H1 (cell line): ENCODE results near the gene UNC119. TPM values are rescaled to one million over a fixed set of nuclear protein-coding genes. Genes with fewer than 3 reads are reported as not detected.

Experiments used
- CTCF ChIA-PET: fragments of 300-600 bp; sonication (Branson Sonifier 250); formaldehyde crosslinking; loops from one replicate; lab custom pipeline; 2021; ENCODE audit not compliant: partially characterized antibody; lab: Charles Lee
- POLR2A ChIA-PET: fragments of 300-600 bp; sonication (Branson Sonifier 250); formaldehyde crosslinking; loops from one replicate; lab custom pipeline; 2021; ENCODE audit warnings: inconsistent platforms; ENCODE audit not compliant: partially characterized antibody; lab: Charles Lee
- DNase-seq, 2 experiments: peaks; one replicate each; pipeline versions ENCODE4 v3.0.0 to v3.0.0-alpha.2; 2010 to 2022; ENCODE audit warnings: low spot score in 2 of 2, low read depth in 1 of 2, mixed read lengths in 1 of 2
- FAIRE-seq: peaks from 2 replicates; lab custom pipeline; 2011; peaks lifted over from hg19 to GRCh38; lab: Jason Lieb, UNC
- H2AFZ ChIP-seq: 2 replicates; pipeline ENCODE4 v1.8.1; 2012; ENCODE audit warnings: low read length, inconsistent platforms
- H2AK5ac ChIP-seq: 2 replicates; pipeline ENCODE4 v1.6.1; 2013; ENCODE audit warnings: low read depth, low read length
- H2BK120ac ChIP-seq: replicated peaks from 2 replicates; pipeline ENCODE3; 2013; ENCODE audit warnings: low read depth, low read length, inconsistent platforms
- H2BK12ac ChIP-seq: 2 replicates; pipeline ENCODE4 v1.6.1; 2013; ENCODE audit warnings: low read depth, low read length
- H2BK15ac ChIP-seq: 2 replicates; pipeline ENCODE4 v1.6.1; 2013; ENCODE audit warnings: low read length
- H2BK20ac ChIP-seq: 2 replicates; pipeline ENCODE4 v1.6.1; 2013; ENCODE audit warnings: low read length
- H2BK5ac ChIP-seq: 2 replicates; pipeline ENCODE4 v1.6.1; 2013; ENCODE audit warnings: low read depth, low read length
- H3K14ac ChIP-seq: 2 replicates; pipeline ENCODE4 v1.6.1; 2013; ENCODE audit warnings: inconsistent platforms; ENCODE audit not compliant: insufficient read length
- H3K18ac ChIP-seq: 2 replicates; pipeline ENCODE4 v1.6.1; 2013; ENCODE audit warnings: low read length; ENCODE audit errors: extremely low read depth
- H3K23ac ChIP-seq: 2 replicates; pipeline ENCODE4 v1.6.1; 2013; ENCODE audit warnings: inconsistent platforms; ENCODE audit not compliant: insufficient read length
- H3K23me2 ChIP-seq: 2 replicates; pipeline ENCODE4 v1.6.1; 2013; ENCODE audit warnings: low read depth, low read length
- H3K27ac ChIP-seq: 2 replicates; pipeline ENCODE4 v1.6.1; 2011; ENCODE audit warnings: low read depth, low read length, inconsistent platforms
- H3K27me3 ChIP-seq, 4 experiments: replicated peaks in 1 of 4; 1 replicate in 1 of 4; 2 replicates in 3 of 4; pipeline versions ENCODE4 v1.6.1 to v1.8.1; 2011 to 2013; ENCODE audit warnings: low read length in 3 of 4, mild to moderate bottlenecking in 3 of 4, inconsistent platforms in 2 of 4, mixed read lengths in 2 of 4, moderate library complexity in 1 of 4; ENCODE audit not compliant: control insufficient read depth in 3 of 4, insufficient read depth in 3 of 4; ENCODE audit errors: extremely low read depth in 1 of 4
- H3K36me3 ChIP-seq, 4 experiments: 2 replicates each; pipeline versions ENCODE4 v1.6.1 to v1.8.1; 2011 to 2013; ENCODE audit warnings: mild to moderate bottlenecking in 4 of 4, low read length in 3 of 4, moderate library complexity in 2 of 4, control low read depth in 1 of 4, inconsistent platforms in 1 of 4; ENCODE audit not compliant: insufficient read depth in 4 of 4, control insufficient read depth in 2 of 4
- H3K4ac ChIP-seq: replicated peaks from 2 replicates; pipeline ENCODE3; 2013; ENCODE audit warnings: low read length, low read depth, mixed read lengths, inconsistent platforms; ENCODE audit not compliant: insufficient read length
- H3K4me1 ChIP-seq, 4 experiments: replicated peaks in 1 of 4; 1 replicate in 1 of 4; 2 replicates in 3 of 4; pipeline versions ENCODE4 v1.6.1 to v1.8.1; 2011 to 2013; ENCODE audit warnings: low read length in 3 of 4, inconsistent platforms in 2 of 4, mixed read lengths in 1 of 4; ENCODE audit not compliant: insufficient read depth in 4 of 4, control insufficient read depth in 3 of 4
- H3K4me2 ChIP-seq, 2 experiments: 2 replicates each; pipeline versions ENCODE4 v1.6.1 to v1.8.1; 2011 to 2013; ENCODE audit warnings: low read depth in 2 of 2, low read length in 2 of 2, control low read depth in 1 of 2, inconsistent platforms in 1 of 2, mild to moderate bottlenecking in 1 of 2; ENCODE audit not compliant: insufficient read depth in 1 of 2
- H3K4me3 ChIP-seq, 4 experiments: fragments of 200-600, 300-600 bp in 1 of 4; sonication (generic), shearing (Covaris generic), sonication (Bioruptor Twin) in 1 of 4; 2 replicates each; pipeline versions ENCODE4 v1.5.1 to v1.8.1; 2011 to 2016; ENCODE audit warnings: low read length in 4 of 4, low read depth in 3 of 4, control low read depth in 2 of 4, inconsistent platforms in 2 of 4, mild to moderate bottlenecking in 2 of 4, mixed read lengths in 1 of 4, moderate library complexity in 1 of 4; ENCODE audit not compliant: insufficient read depth in 2 of 4; ENCODE audit errors: extremely low read depth in 1 of 4
- H3K56ac ChIP-seq: replicated peaks from 2 replicates; pipeline ENCODE3; 2013; ENCODE audit warnings: low read depth, mild to moderate bottlenecking, mixed read lengths, low read length, inconsistent platforms; ENCODE audit not compliant: insufficient read length
- H3K79me1 ChIP-seq: 2 replicates; pipeline ENCODE4 v1.6.1; 2013; ENCODE audit warnings: low read depth, low read length, control low read depth
- H3K79me2 ChIP-seq, 2 experiments: 2 replicates each; pipeline versions ENCODE4 v1.6.1 to v1.8.1; 2012 to 2013; ENCODE audit warnings: low read length in 2 of 2, mild to moderate bottlenecking in 2 of 2, inconsistent platforms in 1 of 2; ENCODE audit not compliant: insufficient read depth in 2 of 2, control insufficient read depth in 1 of 2
- H3K9ac ChIP-seq, 4 experiments: replicated peaks in 1 of 4; 1 replicate in 1 of 4; 2 replicates in 3 of 4; pipeline versions ENCODE4 v1.6.1 to v1.8.1; 2011 to 2013; ENCODE audit warnings: low read depth in 3 of 4, low read length in 3 of 4, control low read depth in 2 of 4, mild to moderate bottlenecking in 2 of 4, moderate library complexity in 2 of 4, inconsistent platforms in 1 of 4; ENCODE audit errors: extremely low read depth in 1 of 4
- H3K9me3 ChIP-seq, 2 experiments: 2 replicates each; pipeline versions ENCODE4 v1.6.1 to v1.8.1; 2012 to 2013; ENCODE audit warnings: mild to moderate bottlenecking in 2 of 2, moderate library complexity in 2 of 2, control low read depth in 1 of 2, inconsistent platforms in 1 of 2, low read depth in 1 of 2, low read length in 1 of 2, mixed read lengths in 1 of 2; ENCODE audit not compliant: insufficient read depth in 2 of 2
- H4K20me1 ChIP-seq, 2 experiments: replicated peaks in 1 of 2; 2 replicates each; pipeline versions ENCODE3 to v1.8.1; 2011 to 2013; ENCODE audit warnings: inconsistent platforms in 2 of 2, low read length in 2 of 2, mild to moderate bottlenecking in 1 of 2; ENCODE audit not compliant: insufficient read depth in 2 of 2, control insufficient read depth in 1 of 2
- H4K5ac ChIP-seq: 2 replicates; pipeline ENCODE4 v1.6.1; 2013; ENCODE audit warnings: low read length, low read depth, mixed read lengths, inconsistent platforms; ENCODE audit not compliant: insufficient read length
- H4K8ac ChIP-seq: 2 replicates; pipeline ENCODE4 v1.8.0; 2013; ENCODE audit warnings: mild to moderate bottlenecking, moderate library complexity, low read length, inconsistent platforms; ENCODE audit not compliant: insufficient read depth; ENCODE audit errors: extremely low read depth
- H4K91ac ChIP-seq: replicated peaks from 2 replicates; pipeline ENCODE3; 2013; ENCODE audit warnings: low read length, mixed read lengths, inconsistent platforms; ENCODE audit not compliant: insufficient read length
- WGBS, 2 experiments: shearing (Covaris generic) in 1 of 2; methylation state at CpG; one replicate each; pipeline versions ENCODE4 v1.1.6 to v1.1.7; 2013 to 2015; ENCODE audit warnings: low lambda C conversion rate in 2 of 2, mixed read lengths in 2 of 2, inconsistent platforms in 1 of 2, low coverage in 1 of 2, missing lambda C conversion rate in 1 of 2; ENCODE audit not compliant: insufficient replicate concordance in 2 of 2, insufficient coverage in 1 of 2, insufficient read length in 1 of 2; ENCODE audit errors: extremely low coverage in 1 of 2, missing lambda C conversion rate in 1 of 2; 5-methylcytosine and 5-hydroxymethylcytosine counted together
- polyA plus RNA-seq, 7 experiments: library from polyadenylated mRNA; depleted of rRNA in 3 of 7; stranded (reverse) in 5 of 7; unstranded in 2 of 7; fragments of >200 nt in 5 of 7; fragments of 200-250 nt in 2 of 7; gene quantifications; 1 replicate in 5 of 7; 2 replicates in 1 of 7; 4 replicates in 1 of 7; pipeline versions ENCODE4 v1.2.1 to v1.2.3, GENCODE V29; 2011 to 2013; ENCODE audit warnings: missing spikeins in 2 of 7, mixed read lengths in 2 of 7
- total RNA-seq: library from RNA; stranded (reverse); fragmentation: NEBNext Ultra II Directional; extraction: Animal tissue kit (Norgen Biotek cat#: 25700); gene quantifications from 2 replicates; pipeline ENCODE4 v1.2.1, GENCODE V29; 2021

The UNC119 gene
- total and polyA plus RNA-seq, 2 of the 8 experiments (the other 6 are each of a cell fraction or from before 2014, with no cell fraction given), result 43.5 to 94.4 TPM

- Histone ChIP-seq H3K18ac (no peak overlapping the region), H3K79me1 (no peaks in the 10 kb centered on the region), H2BK120ac (no peak overlapping the region), H4K8ac (peak overlapping the region; percentile 3; the same call in 1 of the 2 replicates), H3K56ac (no peak overlapping the region), H4K5ac (no peak overlapping the region), H3K27ac (no peak overlapping the region), H3K9me3 (no peaks in the 10 kb centered on the region), H3K23me2 (no peaks in the 10 kb centered on the region), H3K4ac (no peak overlapping the region), H3K4me1 (peaks cover 0 to 15% (median 4%) of the 10 kb centered on the region in 4 experiments; a peak in 3 of 7 replicates), H3K4me2 (no peak overlapping the region), H2AFZ (no peak overlapping the region), H2BK12ac (no peak overlapping the region), H3K79me2 (no peaks in the 10 kb centered on the region), H3K27me3 (no peaks in the 10 kb centered on the region), H3K36me3 (no peaks in the 10 kb centered on the region), H2BK5ac (no peak overlapping the region), H4K91ac (no peak overlapping the region), H2BK15ac (no peak overlapping the region), H3K14ac (no peak overlapping the region), H4K20me1 (no peaks in the 10 kb centered on the region), H3K9ac (no peak overlapping the region), H2BK20ac (no peak overlapping the region), H3K23ac (no peak overlapping the region), H2AK5ac (no peak overlapping the region), H3K4me3 (no peak overlapping the region)
- POLR2A ChIA-PET, result no interaction called here
- FAIRE-seq (no peak), DNase-seq (no peak)
- 84% methylated on average over 5 of the region's 5 CpGs; no CpG with 5 or more reads in 1 of the 2 experiments for WGBS, 2 experiments
- CTCF ChIA-PET, result interaction anchor here (1.0 to 5.0 kb wide), 5 partner anchors 17 to 134 kb away, joined by 3 to 35 read pairs (median 19); no protein-coding TSS in a partner anchor
These were observed 33.2 kb downstream of the UNC119 start for GRCh38 chr17:28519236-28519635.
